ENCODE data around the gene MC5R.

Gene MC5R

GRCh38 chr18:13823707-13824395, at the start of gene MC5R:
Gene MC5R, plus strand, starts transcription at chr18:13824149. Its CDS starts 1,617 bp downstream, at chr18:13825766.
- no peak for DNase-seq (ENCODE audit: low read depth)

- no peak for DNase-seq (ENCODE audit: low read depth)
Observed at GRCh38 chr18:13775058-13775457, 48.9 kb upstream of the MC5R start.

GRCh38 chr18:13791181-13791580, 32.8 kb upstream of the MC5R start:
- no peak for DNase-seq (ENCODE audit: low read depth)

GRCh38 chr18:13793819-13794218, 30.1 kb upstream of the MC5R start:
- no peak for DNase-seq (ENCODE audit: low read depth)

GRCh38 chr18:13796515-13796914, 27.4 kb upstream of the MC5R start:
- no peak for DNase-seq (ENCODE audit: low read depth)

- DNase-seq (ENCODE audit: low read depth) = no peak
Observed at GRCh38 chr18:13797157-13797611, 26.8 kb upstream of the MC5R start.

- no peak for DNase-seq (ENCODE audit: low read depth)
Observed at GRCh38 chr18:13799396-13799795, 24.6 kb upstream of the MC5R start.

GRCh38 chr18:13800505-13801259, 23.3 kb upstream of the MC5R start:
- no peak for DNase-seq (ENCODE audit: low read depth)

GRCh38 chr18:13801260-13801601, 22.7 kb upstream of the MC5R start:
- no peak for DNase-seq (ENCODE audit: low read depth)

GRCh38 chr18:13804305-13804704, 19.6 kb upstream of the MC5R start:
- no peak for DNase-seq (ENCODE audit: low read depth)

GRCh38 chr18:13808294-13809042, 15.5 kb upstream of the MC5R start:
- no peak for DNase-seq (ENCODE audit: low read depth)

- no peak for DNase-seq (ENCODE audit: low read depth)
Observed at GRCh38 chr18:13809043-13809430, 14.9 kb upstream of the MC5R start.

GRCh38 chr18:13809531-13810255, 14.3 kb upstream of the MC5R start:
- DNase-seq (ENCODE audit: low read depth) = no peak

GRCh38 chr18:13810950-13811485, 12.9 kb upstream of the MC5R start:
- no peak for DNase-seq (ENCODE audit: low read depth)

- no peak for DNase-seq (ENCODE audit: low read depth)
Observed at GRCh38 chr18:13811993-13812392, 12.0 kb upstream of the MC5R start.

- peak; percentile 12 for DNase-seq (ENCODE audit: low read depth)
Observed at GRCh38 chr18:13813271-13813849, 10.6 kb upstream of the MC5R start.

GRCh38 chr18:13826209-13826608, 2.3 kb downstream of the MC5R start:
- no peak for DNase-seq (ENCODE audit: low read depth)

GRCh38 chr18:13831864-13832508, 8.0 kb downstream of the MC5R start:
- no peak for DNase-seq (ENCODE audit: low read depth)

- DNase-seq (ENCODE audit: low read depth) = no peak
Observed at GRCh38 chr18:13834496-13835015, 10.6 kb downstream of the MC5R start.

- DNase-seq (ENCODE audit: low read depth) = no peak
Observed at GRCh38 chr18:13835202-13835601, 11.3 kb downstream of the MC5R start.

GRCh38 chr18:13836559-13836958, 12.6 kb downstream of the MC5R start:
- no peak for DNase-seq (ENCODE audit: low read depth)

Measured in GM04503 (cell line).